GM21619 (cell line): ENCODE results near the gene KIF25.
"Not testable (repeated sequence)": the region's sequence is repeated elsewhere in the genome, so short reads cannot be mapped to it uniquely, and the experiment has no call there.

Source experiments
- ATAC-seq: cut with Tn5 transposase; IDR thresholded peaks from one replicate; pipeline ENCODE4 v1.9.1; 2021; ENCODE audit not compliant: unreplicated experiment

KIF25 gene

DNA sequence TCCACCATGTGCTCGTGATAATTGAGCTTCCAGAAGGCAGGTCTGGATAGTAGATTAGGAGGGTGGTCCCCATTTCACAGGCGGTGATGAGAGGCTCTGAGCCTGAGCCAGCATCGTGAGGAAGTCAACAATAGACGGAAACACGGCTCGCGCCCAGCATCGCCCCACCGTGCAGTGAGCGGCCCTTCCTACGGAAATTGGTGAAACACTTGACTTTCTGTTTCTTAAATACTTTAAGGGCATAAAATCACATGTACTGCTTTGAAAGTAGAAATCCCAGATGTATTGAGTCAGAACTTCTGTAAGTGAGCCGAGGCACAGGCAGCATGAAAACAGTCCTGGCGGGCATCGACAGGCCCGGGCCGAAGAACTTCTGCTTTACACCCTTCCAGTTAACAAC, 4.3 kb upstream of the KIF25 start:
- ATAC-seq: no peak

DNA sequence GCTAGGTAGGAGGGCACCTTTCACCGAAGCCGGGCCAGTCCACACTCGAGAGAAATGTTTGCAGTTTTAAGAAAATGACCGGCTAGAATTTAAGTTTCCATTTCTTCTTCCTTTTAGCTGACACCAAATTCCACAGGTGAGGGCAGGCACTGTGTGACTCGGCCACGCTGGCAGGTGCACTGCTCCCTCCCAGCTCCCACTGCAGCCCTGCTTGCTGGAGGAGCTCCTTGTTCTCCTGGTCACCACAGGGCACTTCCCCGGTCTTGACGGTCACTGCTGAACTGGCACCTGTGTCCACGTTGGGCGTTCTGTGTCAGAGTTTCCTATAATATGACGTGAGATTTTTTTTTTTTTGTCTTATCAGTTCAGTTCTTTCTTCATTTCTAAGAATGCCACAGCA, 3.6 kb upstream of the KIF25 start:
- no peak for ATAC-seq

DNA sequence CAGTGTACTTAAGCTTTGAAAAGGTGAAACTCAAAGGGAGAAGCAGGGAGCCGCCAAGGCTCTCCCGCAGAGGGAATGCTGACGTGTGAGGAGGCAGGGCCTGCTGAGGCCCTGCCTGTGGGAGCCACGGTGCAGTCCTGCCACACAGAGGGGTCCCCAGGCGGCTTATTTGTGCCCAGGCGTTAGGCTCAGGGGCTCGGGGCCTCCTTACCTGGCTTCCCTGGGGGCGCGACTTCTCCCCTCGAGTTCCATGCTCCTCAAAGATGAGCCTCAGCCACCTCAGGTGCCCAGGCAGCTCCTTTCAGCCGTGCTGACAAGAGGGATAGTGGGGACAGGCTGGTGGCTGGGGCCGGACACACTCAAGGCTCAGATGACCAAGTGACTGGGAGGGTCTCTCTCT, 2.2 kb upstream of the KIF25 start:
- no peak for ATAC-seq

GRCh38 chr6:167995731-167996151, 1.7 kb upstream of the KIF25 start:
- ATAC-seq: no peak

GRCh38 chr6:167996424-167997199, 859 bp upstream of the KIF25 start:
- ATAC-seq: no peak

GRCh38 chr6:167998215-167998614, 744 bp downstream of the KIF25 start:
- ATAC-seq: no peak

- ATAC-seq: no peak
Observed at GRCh38 chr6:168000198-168001028, 2.9 kb downstream of the KIF25 start.

GRCh38 chr6:168001029-168001332, 3.5 kb downstream of the KIF25 start:
- no peak for ATAC-seq

DNA sequence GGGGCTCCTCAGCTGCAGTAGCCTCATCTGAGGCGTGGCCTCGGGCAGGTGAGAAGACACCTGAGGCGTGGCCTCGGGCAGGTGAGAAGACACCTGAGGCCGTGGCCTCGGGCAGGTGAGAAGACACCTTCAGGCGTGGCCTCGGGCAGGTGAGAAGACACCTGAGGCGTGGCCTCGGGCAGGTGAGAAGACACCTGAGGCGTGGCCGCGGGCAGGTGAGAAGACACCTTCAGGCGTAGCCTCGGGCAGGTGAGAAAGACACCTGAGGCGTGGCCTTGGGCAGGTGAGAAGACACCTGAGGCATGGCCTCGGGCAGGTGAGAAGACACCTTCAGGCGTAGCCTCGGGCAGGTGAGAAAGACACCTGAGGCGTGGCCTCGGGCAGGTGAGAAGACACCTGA, 4.0 kb downstream of the KIF25 start:
- ATAC-seq: not testable (repeated sequence)

DNA sequence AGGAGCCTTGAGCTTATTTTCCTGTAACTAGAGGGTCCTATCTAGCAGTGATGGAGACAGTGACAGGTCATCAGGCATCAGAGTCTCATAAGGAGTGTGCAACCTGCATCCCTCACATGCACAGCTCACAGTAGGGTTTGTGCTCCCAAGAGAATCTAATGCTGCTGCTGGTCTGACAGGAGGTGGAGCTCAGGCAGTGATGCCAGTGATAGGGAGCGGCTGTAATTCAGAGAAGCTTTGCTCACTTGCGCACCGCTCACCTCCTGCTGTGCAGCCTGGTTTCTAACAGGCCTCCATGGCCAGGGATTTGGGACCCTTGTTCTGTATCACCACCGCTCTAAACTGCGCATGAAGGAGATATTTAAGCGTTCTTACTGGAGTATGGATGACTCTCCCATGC, 5.3 kb downstream of the KIF25 start:
- ATAC-seq: no peak

DNA sequence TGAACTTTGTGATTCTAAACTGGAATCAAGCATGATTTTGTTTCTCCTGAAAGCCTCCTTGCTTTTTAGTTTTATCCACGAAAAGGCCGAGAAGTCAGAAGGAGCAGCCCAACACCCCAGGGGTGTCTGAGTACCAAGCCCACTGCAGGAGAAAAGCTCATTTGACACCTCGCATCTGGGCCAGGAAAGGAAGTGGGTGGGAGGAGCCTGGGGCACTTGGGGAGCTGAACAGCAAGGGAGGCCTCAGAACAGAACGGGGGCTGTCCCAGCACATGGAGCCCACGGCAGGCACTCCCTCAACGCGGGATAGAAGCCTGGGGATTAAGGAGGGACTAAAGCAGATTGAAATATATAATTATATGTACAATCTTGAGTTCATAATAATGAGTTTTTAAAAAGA, 6.6 kb downstream of the KIF25 start:
- ATAC-seq: no peak

GRCh38 chr6:168004945-168005344, 7.5 kb downstream of the KIF25 start:
- ATAC-seq: no peak

GRCh38 chr6:168005796-168006195, 8.3 kb downstream of the KIF25 start:
- no peak for ATAC-seq

DNA sequence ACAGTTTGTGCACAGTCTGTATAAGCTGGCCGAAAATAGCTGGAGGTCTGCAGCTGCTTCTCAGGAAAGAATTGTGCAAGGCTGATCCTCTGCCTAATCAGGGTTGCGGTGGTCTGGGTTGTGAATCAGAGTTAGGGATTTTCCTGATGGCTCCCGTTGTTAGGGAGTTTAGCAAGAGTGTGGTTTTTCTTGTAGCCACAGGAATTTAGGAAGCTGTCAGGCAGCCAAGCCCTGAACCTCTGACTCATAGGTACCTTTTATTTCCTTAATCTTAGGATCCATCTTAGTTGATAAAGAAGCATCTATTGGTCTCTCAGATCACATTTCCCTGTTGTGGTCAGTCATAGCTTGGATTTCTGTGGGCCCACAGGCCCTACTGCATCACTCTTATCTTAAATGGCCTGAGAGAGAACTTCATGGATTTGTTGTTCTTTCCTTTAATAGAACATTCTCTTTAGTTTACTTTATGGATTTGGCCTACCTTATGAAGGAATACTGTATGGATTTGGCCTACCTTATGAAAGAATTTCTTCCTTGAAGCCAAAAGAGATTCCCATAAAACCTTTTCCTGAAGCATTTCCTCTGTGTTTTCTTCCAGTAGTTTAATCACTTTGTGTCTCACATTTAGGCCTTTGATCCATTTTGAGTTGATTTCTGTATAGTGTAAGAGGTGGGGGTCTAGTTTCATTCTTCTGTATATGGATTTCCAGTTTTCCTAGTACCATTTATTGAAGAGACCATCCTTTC, 10.3 kb downstream of the KIF25 start:
- ATAC-seq: no peak

DNA sequence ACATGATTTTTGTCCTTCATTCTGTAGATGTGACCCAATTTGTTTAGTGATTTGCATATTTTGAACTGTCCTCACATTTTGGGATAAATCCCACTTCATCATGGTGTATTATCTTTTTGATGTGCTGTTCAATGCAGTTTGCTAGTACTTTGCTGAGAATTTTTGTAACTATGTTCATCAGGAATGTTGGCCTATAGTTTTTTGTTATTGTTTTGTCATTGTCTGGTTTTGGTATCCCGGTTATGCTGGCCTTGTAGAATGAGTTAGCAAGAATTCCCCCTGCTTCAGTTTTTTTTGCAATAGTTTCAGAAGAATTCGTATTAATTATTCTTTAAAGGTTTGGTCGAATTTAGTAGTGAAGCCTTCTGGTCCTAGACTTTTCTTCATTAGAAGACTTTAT, 11.9 kb downstream of the KIF25 start:
- ATAC-seq: no peak

- no peak for ATAC-seq
Observed at GRCh38 chr6:168011291-168011690, 13.8 kb downstream of the KIF25 start.

- no peak for ATAC-seq
Observed at GRCh38 chr6:168012431-168013249, 15.2 kb downstream of the KIF25 start.

DNA sequence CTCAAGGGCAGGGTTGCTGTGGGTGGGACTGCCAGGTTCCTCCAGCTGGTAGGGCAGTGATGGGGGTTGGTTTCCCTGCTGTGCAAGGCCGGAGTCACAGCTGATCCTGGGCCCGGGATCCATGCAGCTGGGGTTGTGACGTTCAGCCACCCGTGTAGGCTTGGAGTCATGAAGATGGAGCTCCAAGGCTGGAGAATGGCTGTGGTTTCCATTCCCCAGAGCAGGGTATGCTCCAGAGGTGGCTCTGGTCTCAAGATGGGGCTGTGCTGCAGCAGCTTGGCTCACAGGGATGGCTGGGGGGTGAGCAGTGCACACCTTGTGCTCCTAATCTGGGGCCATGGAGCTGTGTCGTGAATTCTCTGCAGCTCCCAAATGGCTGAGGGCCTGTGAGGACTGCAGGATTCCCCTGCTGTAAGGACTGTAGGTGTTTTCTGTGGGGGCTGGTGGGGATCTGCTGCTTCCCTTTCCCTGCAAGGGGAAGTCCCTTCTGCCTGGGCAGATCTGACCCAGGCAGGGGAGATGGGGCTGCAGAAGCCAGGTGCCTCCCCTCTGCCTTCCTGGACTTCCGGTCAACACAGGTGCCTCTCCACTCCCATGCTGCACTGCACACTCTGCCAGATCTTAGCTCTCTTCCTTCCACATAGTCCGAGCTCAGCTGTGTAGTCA, 15.9 kb downstream of the KIF25 start:
- ATAC-seq: no peak

DNA sequence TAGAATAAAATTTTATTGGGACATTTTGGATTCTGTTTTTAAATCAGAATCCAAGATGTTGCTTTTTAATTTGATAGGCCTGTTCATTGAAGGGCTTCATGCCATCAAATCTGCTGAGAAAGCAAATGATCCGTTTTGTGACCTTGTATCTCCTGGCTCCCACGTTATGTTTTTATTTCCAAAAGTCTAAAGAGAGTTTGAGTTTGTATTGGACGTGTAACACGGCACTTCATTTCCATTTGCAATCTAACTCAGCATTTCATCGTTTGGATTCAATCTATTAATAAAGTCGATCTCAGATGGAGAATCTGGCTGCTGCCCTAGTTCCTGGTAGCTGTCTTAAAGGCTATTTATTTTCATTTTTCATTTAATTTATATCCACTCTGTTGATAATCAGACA, 17.0 kb downstream of the KIF25 start:
- no peak for ATAC-seq

GRCh38 chr6:168015009-168015408, 17.5 kb downstream of the KIF25 start:
- ATAC-seq: no peak
